HG03469 (cell line): ENCODE results near the gene ZFAND2B.
"Not testable (repeated sequence)": the region's sequence is repeated elsewhere in the genome, so short reads cannot be mapped to it uniquely, and the experiment has no call there.

Experiments used
- ATAC-seq: cut with Tn5 transposase; IDR thresholded peaks from one replicate; pipeline ENCODE4 v1.9.1; 2021; ENCODE audit warnings: mild to moderate bottlenecking, moderate library complexity, moderate number of reproducible peaks; ENCODE audit not compliant: unreplicated experiment

ZFAND2B gene

DNA sequence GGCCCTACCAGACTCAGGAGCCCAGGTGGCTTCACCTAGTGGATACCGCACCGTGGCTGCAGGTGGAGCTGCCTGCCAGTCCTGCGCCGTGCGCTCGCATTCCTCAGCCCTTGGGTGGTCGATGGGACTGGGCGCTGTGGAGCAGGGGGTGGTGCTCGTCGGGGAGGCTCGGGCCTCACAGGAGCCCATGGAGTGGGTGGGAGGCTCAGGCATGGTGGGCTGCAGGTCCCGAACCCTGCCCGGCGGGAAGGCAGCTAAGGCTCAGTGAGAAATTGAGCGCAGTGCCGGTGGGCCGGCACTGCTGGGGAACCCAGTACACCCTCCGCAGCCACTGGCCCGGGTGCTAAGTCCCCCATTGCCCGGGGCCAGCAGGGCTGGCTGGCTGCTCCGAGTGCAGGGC lies 5.3 kb upstream of the ZFAND2B start:
- ATAC-seq, result not testable (repeated sequence)

DNA sequence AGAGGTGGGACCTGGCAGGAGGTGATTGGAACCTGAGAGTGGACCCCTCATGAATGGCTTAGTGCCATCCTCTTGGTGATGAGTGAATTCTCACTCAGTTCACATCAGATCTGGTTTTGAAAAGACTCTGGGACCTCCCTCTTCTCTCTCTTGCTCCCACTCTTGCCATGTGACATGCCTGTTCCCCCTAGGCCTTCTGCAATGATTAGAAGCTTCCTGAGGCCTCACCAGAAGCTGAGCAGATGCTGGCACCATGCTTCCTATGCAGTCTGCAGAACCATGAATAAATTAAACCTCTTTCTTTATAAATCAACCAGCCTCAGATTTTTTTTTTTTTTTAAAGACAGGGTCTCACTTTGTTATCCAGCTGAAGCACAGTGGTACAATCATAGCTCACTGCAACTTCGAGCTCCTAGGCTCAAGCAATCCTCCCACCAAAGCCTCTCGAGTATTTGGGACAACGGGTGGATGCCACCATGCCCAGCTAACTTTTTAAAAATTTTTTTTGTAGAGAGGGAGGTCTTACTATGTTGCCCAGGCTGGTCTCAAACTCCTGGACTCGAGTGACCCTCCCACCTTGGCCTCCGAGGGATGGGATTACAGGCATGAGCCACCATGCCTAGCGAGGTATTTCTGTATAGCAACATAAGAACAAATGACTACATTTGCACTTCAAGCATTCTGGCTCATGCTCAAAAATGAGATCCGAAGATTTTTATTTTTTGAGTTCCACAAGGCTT lies 2.0 kb upstream of the ZFAND2B start:
- ATAC-seq, result no peak

DNA sequence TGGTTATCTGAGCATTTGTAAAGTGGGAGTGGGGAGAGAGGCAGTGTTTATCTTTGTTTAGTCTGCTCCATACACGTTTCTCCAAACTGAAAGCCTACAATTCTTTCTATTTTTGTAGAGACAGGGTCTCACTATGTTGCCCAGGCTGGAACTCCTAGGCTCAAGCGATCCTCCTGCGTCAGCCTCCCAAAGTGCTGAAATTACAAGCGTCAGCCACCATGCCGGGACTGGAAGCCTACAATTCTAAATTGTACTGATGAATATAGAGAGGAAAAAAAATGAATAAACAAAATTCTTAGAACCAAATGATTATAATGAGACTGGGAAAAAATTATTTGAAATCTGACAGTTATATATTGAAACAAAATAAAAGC lies 1.4 kb upstream of the ZFAND2B start:
- ATAC-seq, result no peak

DNA sequence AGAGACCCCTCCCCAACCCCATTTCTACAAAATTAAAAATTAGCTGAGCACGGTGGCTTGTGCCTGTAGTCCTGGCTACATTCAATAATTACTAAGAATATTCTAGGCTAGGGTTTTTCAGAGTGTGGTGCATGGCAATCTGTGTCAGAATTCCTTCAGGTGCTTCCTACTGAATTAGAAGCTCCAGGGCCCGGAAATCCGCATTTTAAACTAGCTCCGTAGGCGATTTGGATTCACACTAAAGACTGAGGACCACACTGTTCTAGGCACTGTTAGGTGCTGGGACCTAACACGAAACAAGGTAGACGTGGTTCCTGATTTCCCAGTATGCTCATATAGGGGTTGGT lies 628 bp upstream of the ZFAND2B start:
- no peak for ATAC-seq

DNA sequence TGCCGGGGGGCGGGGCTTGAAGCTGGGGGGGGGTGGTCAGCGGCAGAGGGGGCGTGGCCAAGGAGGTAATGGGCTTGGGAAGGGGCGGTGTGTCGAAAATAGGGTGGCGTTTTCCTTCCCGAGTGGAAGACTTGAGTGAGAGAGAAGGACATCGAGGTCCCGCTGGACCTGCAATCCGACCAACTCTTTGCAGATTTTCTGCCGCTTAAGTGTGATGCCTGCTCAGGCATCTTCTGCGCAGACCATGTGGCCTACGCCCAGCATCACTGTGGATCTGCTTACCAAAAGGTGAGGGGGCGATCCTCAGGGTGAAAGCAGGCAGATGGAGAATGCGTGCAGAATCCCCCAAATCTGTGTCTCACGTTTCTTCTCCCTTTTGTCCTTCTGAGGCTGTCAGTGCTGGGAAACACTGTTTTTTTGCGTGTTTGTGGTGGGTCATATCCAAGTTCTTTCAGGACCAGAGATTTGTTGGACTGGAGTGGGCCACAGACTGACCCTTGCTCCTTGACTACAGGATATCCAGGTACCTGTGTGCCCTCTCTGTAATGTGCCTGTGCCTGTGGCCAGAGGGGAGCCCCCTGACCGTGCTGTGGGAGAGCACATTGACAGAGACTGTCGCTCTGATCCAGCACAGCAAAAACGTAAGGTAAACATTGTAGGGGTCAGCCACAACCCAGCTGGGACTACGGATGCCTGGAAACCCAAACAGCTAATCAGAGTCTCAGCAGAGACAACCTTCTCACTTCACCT lies 727 bp downstream of the ZFAND2B start:
- ATAC-seq, result no peak

DNA sequence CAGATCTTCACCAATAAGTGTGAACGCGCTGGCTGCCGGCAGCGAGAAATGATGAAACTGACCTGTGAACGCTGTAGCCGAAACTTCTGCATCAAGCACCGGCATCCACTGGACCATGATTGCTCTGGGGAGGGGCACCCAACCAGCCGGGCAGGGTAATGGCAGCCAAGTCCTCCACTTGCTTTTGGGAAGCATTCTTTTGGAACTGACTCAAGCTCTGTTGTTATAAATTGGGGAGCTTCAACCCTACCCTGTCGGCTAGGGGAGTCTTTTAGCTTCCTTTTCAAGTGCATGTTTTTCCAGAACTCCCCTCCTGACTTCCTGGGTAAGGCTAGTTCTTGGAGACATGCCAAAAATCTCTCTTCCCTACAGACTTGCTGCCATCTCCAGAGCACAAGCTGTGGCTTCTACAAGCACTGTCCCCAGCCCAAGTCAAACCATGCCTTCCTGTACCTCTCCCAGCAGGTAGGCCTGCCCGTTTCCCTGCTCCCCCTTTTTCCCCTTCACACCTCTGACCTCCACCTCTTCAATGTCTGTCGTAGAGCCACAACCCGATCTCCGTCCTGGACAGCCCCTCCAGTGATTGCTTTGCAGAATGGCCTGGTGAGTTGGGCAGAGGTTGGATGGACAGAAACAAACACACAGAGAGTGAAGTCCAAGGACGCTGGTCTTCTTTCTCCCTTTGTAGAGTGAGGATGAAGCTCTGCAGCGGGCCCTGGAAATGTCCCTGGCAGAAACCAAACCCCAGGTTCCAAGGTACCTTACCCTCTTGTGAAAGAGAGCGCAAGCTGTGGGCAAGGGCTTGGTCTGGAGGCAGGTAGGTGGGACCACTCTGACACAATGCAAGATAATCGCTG lies 1.5 kb downstream of the ZFAND2B start:
- ATAC-seq, result no peak

DNA sequence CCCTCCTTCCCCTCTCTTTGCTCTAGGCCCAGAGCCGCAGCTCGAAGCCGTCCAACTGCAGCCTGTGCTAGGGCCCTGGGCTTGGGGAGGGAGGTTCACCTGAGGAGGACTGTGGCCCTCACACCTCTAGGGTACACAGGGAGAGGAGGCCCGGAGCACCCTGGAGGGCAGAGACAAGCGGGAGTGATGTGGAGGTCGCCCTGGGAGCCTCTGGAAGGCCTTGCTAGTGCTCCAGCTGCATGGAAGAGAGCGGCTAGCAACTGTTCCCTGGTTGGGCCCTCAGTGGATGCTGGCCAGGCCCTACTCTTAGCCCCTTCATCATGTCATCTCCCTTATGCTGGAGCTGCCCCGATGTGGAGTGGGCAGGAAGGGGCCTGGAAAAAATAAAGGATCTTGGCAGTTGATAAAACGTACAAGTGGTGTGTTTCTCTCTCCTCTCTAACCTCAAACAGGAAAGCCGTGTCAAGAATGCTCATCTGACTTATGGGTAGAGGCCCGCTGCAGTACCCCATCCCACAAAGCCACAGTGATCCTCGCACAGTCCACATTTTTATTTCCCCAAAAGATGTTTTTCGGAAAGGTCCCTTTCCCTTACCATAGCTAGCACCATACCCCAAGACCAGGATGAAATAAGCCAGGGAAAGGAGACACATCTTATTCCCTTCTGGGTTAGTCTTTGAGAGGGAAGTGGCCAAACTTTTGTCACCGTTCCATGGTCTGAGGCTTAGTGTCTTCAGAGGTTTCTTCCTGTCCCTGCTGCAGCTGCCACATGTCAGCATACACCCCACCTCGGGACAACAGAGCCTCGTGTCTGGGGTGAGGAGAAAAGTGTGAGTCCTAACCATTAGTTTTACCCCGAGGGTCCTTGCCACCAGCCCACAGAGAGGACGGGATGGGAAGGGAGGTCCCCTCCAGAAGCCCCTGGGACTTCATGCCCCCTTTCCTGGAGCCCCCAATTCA lies 2.9 kb downstream of the ZFAND2B start:
- ATAC-seq, result no peak

DNA sequence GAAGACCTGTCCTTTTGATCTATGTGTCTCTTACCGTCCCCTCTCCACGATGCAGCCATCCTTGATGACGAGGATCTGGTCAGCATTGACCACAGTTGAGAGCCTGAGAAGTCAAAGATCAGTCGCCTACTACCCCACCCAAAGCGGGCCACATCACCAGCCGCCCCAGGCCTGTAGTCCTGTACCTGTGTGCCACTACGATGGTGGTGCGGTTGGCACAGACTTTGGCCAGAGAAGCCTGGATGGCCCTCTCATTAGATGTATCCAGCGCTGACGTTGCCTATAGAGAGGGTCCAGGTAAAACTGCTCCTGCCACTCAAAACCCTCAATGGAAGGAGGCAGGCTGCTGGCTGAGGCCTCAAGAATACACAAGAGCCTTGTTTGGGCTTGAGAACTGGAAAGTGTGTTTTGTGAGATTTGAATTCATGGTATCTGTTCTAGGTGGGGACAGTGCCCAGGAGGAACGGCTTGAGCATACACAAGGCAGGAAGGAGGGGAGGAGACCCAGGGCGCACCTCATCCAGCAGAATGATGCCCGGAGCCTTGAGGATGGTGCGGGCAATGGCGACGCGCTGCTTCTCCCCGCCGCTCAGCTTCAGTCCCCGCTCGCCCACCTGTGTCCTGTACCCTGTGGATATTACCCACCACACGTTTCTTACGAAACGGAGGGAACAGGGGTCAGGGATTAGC lies 3.8 kb downstream of the ZFAND2B start:
- no peak for ATAC-seq

DNA sequence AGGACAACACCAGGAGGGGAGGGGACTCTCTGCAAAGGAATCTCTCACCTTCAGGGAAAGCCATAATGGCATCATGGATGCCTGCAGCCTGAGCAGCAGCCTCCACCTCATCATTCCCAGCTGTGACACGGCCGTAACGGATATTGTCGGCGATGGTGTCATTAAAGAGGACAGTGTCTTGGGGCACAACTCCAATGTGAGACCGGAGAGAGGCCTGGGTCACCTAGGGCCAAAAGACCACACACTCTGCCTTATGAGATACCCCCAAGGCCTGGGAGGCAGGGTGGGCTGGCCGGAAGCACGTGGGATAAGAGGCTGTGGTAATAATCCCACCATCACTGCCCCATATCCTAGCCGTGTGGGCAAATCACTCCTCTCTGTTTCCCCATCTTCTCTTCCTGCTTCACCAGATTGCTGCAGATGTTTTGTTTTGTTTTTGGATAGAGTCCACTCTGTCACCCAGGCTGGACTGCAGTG lies 4.3 kb downstream of the ZFAND2B start:
- ATAC-seq, result no peak

DNA sequence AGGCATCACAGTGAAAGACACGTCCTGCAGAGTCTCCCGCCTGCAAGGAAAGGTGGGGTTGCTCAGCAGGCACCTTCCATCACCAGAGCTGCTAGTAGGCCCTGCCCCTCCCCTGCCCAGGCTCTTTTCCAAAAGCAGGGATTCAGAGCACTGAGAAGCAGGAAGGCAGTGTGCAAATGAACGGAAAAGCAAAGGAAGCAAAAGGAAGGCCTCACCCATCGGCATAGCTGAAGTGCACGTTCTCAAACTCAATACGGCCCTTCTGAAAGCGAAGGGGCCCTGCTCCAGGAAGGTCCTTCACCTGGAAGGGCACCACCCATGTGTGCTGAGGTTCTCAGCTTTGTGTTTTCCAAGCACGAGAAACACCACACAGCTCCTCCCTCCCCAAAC lies 6.4 kb downstream of the ZFAND2B start:
- ATAC-seq, result no peak

DNA sequence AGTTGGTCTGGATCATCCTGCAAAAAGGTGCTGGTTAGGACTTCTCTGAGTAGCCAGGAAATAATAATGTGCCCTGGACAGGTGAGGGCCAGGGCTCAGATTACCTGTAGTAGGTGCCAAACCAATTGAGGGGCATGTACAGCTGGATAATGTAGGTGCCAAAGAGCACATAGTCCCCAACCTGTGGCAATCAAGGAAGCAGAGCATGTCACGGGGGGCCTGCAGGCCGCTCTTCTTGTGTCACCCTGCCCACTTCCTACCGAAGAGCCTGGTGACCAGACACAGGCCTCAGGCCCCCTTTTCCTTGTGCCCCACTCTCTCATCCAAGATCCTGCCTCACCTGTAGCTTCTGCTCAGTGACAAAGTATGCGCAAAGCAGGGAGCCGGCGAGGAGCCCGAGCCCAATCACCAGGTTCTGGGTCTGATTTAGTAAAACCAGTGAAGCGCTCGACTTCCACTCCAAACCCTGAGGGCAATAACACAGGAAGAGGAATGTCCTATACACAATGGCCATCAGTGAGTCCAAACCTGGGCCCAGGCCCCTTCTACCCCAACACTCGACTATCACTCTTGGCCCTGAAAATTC lies 7.0 kb downstream of the ZFAND2B start:
- ATAC-seq, result no peak

DNA sequence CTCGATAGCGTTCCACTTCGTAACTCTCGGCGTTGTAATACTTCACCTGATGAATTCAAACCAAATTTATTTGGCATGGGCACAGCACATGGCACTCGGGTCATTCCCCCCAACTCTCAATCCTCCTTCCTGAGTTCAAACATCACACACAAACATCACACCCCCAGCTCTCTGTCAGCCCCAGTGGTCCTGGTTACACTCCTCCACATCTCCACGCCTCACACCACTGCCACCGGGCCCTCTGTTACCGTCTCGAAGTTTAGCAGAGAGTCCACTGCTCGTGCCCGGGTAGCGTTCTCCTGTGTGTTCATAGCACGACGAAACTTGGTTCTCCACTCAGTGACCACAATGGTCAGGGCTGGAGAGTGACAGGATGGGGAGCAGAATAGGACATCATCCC lies 7.6 kb downstream of the ZFAND2B start:
- no peak for ATAC-seq

DNA sequence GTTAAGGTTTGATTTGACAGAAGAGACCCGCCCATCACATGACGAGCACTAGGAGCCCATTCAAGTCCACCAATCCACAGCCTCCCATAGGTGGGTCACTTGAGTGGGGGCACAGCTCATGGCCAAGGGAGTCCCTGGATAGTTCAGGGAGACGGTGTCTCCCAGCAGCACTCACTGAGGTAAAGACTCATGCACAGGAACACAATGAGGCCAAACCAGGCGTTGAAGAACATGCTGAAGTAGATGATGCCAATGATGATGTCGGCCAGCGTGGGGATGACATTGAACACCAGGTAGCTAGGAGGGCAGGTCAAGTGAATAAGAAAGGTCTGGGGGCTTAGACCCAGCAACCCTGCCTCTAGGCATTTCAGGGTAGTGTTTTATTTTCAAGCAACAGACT lies 8.2 kb downstream of the ZFAND2B start:
- ATAC-seq, result no peak

DNA sequence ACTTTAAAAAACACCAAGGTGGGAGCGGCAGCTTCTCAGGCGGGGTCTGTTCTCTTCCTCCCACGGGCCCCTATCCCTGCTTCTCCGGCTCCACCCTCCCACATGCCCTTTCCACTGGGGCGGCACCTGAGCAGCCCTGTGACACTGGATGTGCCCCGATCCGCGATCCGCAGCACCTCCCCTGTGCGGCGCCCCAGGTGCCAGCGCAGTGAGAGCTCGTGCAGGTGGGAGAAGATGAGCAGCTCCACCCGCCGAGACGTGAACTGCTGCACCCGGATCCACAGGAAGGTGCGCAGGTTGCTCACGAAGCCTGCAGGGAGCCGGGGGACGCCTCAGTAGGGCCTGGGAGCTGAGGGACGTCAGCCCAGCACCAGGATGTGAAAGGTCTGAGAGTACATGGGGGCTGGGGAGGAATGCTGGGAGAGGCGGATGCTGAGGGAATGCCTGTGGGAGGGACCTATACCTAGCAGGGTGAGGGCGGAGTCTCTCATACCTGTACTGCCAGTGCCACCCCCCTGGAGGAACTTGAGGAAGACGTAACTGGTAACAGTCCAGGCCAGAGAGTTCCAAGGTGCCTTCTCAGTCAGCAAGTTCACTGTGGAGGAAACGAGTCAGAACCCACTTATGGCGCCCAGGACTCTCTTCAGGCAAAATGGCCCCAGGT lies 9.4 kb downstream of the ZFAND2B start:
- no peak for ATAC-seq

DNA sequence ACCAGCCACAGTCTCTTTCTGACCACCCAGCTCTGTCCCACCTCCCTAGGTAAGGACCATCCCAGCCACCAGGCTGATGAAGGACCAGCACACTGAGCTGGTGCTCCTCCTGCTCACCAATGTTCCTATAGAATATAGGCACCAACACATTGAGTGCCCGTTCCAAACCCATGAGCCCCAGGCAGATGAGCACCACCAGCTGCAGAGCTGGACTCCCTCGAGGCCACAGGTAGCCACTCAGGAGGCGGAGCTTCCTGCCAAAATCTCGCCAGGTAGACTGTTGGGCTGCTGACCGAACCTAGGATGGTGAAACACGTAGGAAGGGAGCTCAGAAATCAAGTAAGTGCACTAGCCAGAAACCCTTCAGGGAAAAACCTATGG lies 9.9 kb downstream of the ZFAND2B start:
- ATAC-seq, result no peak

DNA sequence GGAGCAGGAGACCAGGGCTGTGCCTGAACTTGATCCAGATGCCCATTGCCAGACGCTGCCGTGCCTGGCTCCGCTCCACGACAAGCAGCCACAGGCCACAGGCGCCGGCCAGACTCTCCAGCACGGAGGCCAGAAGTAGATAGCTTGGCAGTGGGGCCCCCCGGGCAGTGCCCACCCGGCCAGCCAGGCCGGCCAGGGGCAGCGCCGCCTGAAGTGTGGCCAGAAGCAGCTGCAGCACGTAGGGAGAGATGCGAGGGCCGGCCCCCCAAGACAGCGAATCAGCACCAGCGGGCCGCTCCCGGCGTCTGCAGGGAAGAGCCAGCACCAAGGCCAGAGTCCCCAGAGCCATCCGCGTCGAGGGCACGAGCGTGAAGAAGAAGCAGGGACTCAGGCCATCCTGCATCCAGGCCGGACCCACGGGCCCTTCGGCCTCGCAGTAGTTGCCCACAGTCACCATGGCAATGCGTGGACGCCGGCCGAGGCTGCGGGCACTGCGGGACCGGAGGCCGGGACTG lies 11.7 kb downstream of the ZFAND2B start:
- no peak for ATAC-seq

DNA sequence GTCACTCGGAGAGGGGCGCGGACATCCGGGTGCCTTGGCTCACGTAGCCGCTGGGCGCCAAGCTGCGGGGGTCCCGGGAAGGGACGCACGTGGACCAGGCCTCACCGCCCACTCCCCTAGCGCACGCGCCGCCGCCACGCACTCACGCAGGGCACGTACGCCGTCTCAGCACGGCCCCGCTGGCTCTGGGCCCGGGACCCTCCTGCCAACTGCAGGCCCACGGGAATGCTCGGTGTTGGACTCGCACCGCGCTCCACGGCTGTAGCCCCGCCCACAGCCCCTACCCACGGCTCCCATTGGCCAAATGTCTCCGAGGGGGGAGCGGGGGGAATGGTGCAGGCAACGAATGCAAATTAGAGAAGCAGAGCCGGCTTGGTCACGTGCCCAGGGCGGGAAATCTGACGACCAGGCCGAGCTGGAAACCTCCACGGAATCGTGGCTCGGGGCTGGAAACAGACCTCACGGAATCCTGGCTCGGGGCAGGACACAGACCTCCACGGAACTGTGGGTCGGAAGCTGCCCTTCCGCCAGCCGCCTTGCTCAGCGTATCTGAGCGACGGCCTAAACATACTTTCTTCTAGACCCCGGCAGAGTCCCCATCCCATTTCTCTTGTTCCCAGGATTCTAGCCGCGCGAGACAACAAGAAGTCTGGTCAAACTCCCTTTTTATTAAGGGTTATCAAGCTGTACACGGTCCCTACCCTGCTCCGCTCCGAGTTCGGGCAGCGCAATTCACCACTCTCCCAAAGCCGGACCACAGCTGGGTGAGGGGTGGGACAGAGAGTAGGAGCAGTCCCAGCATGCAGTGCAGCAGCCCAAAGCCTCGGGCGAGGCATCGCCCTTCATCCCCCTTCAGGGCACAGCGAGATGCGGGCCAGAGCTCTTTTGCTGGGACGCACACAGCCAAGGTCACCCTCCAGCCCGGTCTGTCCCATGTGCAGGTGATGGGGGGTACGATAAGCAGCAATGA lies 12.4 kb downstream of the ZFAND2B start, which contains the start of gene ABCB6:
TSS of gene ABCB6 (minus strand) at position 227 of the 970 bp plus-strand sequence. CDS start 285 bp downstream, outside the sequence.
- no peak for ATAC-seq
